ENCODE measurements around the gene PCK2. TPM values are rescaled to one million over a fixed set of nuclear protein-coding genes. Genes with fewer than 3 reads are reported as not detected.

Gene PCK2
- total RNA-seq, 1 donor from 2014 or later: 66.0 TPM

DNA sequence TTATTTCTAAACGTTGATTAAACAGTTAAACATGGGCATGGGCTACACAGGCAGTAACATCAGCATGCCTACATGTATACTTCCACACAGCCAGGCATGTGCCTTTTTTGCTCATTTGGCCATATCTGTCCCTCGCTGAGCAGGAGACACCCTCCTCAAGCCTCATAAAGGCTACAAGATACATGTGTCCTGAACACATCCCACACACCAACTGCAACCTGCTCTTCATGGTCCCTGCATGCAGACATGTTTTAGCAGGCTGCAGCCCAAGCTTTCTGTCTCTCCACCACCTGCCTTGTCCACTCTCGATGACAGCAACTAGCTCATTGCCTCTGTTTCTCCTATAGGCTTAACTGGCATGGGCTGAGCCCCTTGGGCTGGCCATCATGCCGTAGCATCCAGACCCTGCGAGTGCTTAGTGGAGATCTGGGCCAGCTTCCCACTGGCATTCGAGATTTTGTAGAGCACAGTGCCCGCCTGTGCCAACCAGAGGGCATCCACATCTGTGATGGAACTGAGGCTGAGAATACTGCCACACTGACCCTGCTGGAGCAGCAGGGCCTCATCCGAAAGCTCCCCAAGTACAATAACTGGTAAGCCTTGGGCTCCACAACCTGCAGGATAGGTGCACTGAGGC, 2.6 kb downstream of the PCK2 start:
- H3K27me3 Mint-ChIP-seq (ENCODE audit: unreplicated experiment): no peaks in the 10 kb centered on the region
- DNase-seq (ENCODE audit: extremely low spot score, unreplicated experiment): no peak
- H3K27ac Mint-ChIP-seq (ENCODE audit: unreplicated experiment): no peak overlapping the region
- TF ChIP-seq, protein P1, sequence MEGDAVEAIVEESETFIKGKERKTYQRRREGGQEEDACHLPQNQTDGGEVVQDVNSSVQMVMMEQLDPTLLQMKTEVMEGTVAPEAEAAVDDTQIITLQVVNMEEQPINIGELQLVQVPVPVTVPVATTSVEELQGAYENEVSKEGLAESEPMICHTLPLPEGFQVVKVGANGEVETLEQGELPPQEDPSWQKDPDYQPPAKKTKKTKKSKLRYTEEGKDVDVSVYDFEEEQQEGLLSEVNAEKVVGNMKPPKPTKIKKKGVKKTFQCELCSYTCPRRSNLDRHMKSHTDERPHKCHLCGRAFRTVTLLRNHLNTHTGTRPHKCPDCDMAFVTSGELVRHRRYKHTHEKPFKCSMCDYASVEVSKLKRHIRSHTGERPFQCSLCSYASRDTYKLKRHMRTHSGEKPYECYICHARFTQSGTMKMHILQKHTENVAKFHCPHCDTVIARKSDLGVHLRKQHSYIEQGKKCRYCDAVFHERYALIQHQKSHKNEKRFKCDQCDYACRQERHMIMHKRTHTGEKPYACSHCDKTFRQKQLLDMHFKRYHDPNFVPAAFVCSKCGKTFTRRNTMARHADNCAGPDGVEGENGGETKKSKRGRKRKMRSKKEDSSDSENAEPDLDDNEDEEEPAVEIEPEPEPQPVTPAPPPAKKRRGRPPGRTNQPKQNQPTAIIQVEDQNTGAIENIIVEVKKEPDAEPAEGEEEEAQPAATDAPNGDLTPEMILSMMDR (IDR thresholded peaks at IDR 0.05): no peak
- peak overlapping the region; percentile 30 for H3K4me3 Mint-ChIP-seq (ENCODE audit: unreplicated experiment)
- peaks cover 23% of the 10 kb centered on the region for H3K36me3 Mint-ChIP-seq (ENCODE audit: unreplicated experiment)
- H3K9me3 Mint-ChIP-seq (ENCODE audit: unreplicated experiment): no peaks in the 10 kb centered on the region
- peaks cover 26% of the 10 kb centered on the region for H3K4me1 Mint-ChIP-seq (ENCODE audit: unreplicated experiment)

DNA sequence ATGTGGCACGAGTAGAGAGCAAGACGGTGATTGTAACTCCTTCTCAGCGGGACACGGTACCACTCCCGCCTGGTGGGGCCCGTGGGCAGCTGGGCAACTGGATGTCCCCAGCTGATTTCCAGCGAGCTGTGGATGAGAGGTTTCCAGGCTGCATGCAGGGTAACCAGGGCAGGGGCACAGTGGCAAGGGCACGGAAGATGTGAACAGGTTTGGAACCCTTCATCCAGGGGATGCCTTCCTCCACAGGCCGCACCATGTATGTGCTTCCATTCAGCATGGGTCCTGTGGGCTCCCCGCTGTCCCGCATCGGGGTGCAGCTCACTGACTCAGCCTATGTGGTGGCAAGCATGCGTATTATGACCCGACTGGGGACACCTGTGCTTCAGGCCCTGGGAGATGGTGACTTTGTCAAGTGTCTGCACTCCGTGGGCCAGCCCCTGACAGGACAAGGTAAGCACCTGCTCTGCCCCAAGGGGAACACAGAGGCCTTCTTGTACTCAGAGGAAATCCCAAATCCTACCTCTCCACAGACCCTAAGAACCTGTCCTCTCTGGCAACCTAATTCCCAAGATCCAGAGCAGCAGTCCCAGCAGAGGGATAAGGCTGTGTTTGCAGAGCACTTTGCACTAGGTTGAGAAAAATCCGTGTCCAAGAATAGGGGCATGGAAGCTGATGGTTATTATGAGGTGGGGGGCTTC, 4.3 kb downstream of the PCK2 start:
- H3K9me3 Mint-ChIP-seq (ENCODE audit: unreplicated experiment): no peaks in the 10 kb centered on the region
- no peak overlapping the region for H3K27ac Mint-ChIP-seq (ENCODE audit: unreplicated experiment)
- H3K27me3 Mint-ChIP-seq (ENCODE audit: unreplicated experiment): no peaks in the 10 kb centered on the region
- peaks cover 27% of the 10 kb centered on the region for H3K36me3 Mint-ChIP-seq (ENCODE audit: unreplicated experiment)
- TF ChIP-seq, protein P1 (IDR thresholded peaks at IDR 0.05): no peak
- no peak overlapping the region for H3K4me3 Mint-ChIP-seq (ENCODE audit: unreplicated experiment)
- no peak for DNase-seq (ENCODE audit: extremely low spot score, unreplicated experiment)
- H3K4me1 Mint-ChIP-seq (ENCODE audit: unreplicated experiment): peaks cover 20% of the 10 kb centered on the region

GRCh38 chr14:24098927-24099813, 5.1 kb downstream of the PCK2 start:
- peaks cover 34% of the 10 kb centered on the region for H3K36me3 Mint-ChIP-seq (ENCODE audit: unreplicated experiment)
- no peaks in the 10 kb centered on the region for H3K27me3 Mint-ChIP-seq (ENCODE audit: unreplicated experiment)
- peaks cover 15% of the 10 kb centered on the region for H3K4me1 Mint-ChIP-seq (ENCODE audit: unreplicated experiment)
- TF ChIP-seq, protein P1 (IDR thresholded peaks at IDR 0.05): no peak
- H3K4me3 Mint-ChIP-seq (ENCODE audit: unreplicated experiment): no peak overlapping the region
- H3K27ac Mint-ChIP-seq (ENCODE audit: unreplicated experiment): no peak overlapping the region
- no peaks in the 10 kb centered on the region for H3K9me3 Mint-ChIP-seq (ENCODE audit: unreplicated experiment)
- no peak for DNase-seq (ENCODE audit: extremely low spot score, unreplicated experiment)

DNA sequence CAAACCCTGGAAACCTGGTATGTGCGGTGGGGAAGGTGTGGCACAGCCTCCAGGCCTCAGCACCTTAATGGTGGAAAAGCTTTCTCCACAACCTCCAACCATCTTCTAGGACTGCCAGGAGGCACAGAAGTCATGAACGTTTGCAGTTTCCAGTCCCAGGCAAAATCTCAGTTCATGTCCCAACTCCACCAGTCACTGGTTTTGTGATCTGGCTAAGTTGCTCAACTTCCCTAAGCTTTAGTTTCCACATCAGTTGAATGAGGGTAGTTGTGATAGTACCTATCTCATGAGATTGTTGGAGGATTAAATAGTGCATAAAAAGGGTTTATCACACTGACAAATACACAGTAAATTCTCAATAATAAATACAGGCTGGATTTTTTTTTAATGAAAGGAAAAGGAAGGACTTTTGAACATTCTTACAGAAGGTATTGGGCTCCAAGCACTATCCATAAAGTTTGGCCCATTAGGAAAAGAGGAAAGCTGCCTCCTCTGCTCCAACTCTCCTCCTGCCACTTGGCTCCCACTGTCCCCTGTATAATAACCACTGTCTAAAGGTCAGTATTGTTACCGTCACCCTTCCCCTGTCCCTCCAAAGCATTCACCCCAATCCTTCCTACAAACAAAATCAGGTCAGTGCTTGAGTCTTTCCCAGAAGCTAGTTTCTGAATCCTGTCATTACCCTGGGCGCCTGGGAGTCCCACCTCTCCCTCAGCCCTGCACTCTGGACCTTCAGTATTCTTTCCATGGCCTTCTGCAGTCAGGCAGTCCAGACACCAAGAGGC, 6.3 kb downstream of the PCK2 start:
- Mint-ChIP-seq H3K27ac (ENCODE audit: unreplicated experiment) (no peak overlapping the region), H3K4me3 (ENCODE audit: unreplicated experiment) (no peak overlapping the region), H3K27me3 (ENCODE audit: unreplicated experiment) (no peaks in the 10 kb centered on the region), H3K4me1 (ENCODE audit: unreplicated experiment) (peaks cover 10% of the 10 kb centered on the region), H3K9me3 (ENCODE audit: unreplicated experiment) (no peaks in the 10 kb centered on the region), H3K36me3 (ENCODE audit: unreplicated experiment) (peaks cover 39% of the 10 kb centered on the region)
- TF ChIP-seq, protein P1 (IDR thresholded peaks at IDR 0.05): no peak
- DNase-seq (ENCODE audit: extremely low spot score, unreplicated experiment): no peak

Measured in osteocyte (in vitro differentiated cells).